ENCODE measurements around the gene TGFBR3.

DNA sequence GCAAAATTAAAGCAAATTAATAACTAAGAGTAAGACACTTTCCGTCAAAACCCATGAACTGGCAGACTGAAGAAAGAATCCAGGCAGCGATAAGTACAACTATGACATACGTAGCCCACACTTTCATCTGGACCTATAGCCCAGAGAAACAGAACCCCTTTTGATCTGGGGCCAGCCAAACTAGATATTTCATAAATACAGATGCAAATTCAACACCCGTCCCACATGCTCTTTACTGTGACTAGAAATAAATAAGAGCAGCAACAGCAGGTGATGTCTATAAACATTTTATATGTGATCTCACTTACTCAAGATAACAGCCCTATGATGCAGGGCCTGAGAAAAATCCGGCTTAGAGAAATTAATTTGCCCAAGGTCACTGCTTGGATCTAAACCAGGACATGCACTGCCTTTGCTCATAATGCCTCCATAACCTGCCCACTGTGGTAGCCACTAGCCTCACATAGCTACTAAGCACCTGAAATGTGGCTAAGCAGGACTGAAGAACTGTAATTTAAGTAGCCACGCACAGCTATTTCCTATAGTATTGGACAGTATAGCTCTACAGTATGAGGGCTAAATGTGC lies 130.2 kb downstream of the TGFBR3 start:
- TF ChIP-seq POLR2A (IDR thresholded peaks at IDR 0.05; ENCODE audit: low read depth, low read length) = no peak
- TF ChIP-seq, protein P1, sequence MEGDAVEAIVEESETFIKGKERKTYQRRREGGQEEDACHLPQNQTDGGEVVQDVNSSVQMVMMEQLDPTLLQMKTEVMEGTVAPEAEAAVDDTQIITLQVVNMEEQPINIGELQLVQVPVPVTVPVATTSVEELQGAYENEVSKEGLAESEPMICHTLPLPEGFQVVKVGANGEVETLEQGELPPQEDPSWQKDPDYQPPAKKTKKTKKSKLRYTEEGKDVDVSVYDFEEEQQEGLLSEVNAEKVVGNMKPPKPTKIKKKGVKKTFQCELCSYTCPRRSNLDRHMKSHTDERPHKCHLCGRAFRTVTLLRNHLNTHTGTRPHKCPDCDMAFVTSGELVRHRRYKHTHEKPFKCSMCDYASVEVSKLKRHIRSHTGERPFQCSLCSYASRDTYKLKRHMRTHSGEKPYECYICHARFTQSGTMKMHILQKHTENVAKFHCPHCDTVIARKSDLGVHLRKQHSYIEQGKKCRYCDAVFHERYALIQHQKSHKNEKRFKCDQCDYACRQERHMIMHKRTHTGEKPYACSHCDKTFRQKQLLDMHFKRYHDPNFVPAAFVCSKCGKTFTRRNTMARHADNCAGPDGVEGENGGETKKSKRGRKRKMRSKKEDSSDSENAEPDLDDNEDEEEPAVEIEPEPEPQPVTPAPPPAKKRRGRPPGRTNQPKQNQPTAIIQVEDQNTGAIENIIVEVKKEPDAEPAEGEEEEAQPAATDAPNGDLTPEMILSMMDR (conservative IDR thresholded peaks at IDR 0.05; ENCODE audit: low read depth, low read length) = no peak
- TF ChIP-seq, protein P2, sequence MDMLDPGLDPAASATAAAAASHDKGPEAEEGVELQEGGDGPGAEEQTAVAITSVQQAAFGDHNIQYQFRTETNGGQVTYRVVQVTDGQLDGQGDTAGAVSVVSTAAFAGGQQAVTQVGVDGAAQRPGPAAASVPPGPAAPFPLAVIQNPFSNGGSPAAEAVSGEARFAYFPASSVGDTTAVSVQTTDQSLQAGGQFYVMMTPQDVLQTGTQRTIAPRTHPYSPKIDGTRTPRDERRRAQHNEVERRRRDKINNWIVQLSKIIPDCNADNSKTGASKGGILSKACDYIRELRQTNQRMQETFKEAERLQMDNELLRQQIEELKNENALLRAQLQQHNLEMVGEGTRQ (IDR thresholded peaks at IDR 0.05; ENCODE audit: low read depth, low read length) = no peak
- no peak for TF ChIP-seq MAFK (IDR thresholded peaks at IDR 0.05; ENCODE audit: low read depth, low read length)
- TF ChIP-seq, protein P3, sequence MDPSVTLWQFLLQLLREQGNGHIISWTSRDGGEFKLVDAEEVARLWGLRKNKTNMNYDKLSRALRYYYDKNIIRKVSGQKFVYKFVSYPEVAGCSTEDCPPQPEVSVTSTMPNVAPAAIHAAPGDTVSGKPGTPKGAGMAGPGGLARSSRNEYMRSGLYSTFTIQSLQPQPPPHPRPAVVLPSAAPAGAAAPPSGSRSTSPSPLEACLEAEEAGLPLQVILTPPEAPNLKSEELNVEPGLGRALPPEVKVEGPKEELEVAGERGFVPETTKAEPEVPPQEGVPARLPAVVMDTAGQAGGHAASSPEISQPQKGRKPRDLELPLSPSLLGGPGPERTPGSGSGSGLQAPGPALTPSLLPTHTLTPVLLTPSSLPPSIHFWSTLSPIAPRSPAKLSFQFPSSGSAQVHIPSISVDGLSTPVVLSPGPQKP (IDR thresholded peaks at IDR 0.05; ENCODE audit: borderline replicate concordance, low read depth, low read length) = no peak
